GM18499 (cell line): ENCODE results near the gene PMM2.
A peak's percentile ranks its signal among the peaks of the same experiment; 100 is the strongest.
"Not testable (repeated sequence)": the region's sequence is repeated elsewhere in the genome, so short reads cannot be mapped to it uniquely, and the experiment has no call there.

ENCODE experiments used
- ATAC-seq: cut with Tn5 transposase; IDR thresholded peaks from one replicate; pipeline ENCODE4 v1.9.1; 2021; ENCODE audit warnings: moderate number of reproducible peaks; ENCODE audit not compliant: insufficient read depth, unreplicated experiment

Gene PMM2

DNA sequence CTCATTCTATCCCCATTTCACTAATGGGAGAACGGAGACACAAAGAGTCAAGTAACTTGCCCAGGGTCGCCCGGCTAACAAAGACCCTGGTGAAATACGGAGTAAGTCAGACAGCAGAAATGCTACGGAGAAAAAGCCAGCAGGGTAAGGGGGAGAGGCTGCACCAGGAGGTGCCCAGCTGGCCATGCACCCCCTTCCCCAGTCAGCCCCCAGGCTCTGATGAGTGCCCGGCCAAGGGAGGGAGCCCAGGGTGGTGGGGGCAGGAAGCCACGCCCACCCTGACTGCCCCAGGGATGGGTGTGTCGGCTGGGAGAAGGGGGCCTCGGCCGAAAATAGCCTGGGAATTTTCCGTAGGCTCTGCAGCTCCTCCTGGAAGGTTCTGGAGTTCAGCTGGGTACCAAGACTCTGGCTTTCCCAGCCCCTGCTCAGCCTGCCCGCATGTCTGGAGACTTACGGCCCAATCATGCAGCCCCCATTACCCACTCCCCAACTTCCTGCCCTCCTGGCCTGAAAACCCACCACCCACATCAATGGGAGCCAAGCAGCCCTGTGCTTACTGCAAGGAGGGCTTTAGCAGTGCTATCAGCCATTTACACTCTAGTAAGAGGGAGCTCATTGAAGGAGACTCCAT lies 67.0 kb downstream of the PMM2 start:
- ATAC-seq, result no peak

- ATAC-seq, result no peak
Measured at GRCh38 chr16:8865145-8865882, 67.7 kb downstream of the PMM2 start.

DNA sequence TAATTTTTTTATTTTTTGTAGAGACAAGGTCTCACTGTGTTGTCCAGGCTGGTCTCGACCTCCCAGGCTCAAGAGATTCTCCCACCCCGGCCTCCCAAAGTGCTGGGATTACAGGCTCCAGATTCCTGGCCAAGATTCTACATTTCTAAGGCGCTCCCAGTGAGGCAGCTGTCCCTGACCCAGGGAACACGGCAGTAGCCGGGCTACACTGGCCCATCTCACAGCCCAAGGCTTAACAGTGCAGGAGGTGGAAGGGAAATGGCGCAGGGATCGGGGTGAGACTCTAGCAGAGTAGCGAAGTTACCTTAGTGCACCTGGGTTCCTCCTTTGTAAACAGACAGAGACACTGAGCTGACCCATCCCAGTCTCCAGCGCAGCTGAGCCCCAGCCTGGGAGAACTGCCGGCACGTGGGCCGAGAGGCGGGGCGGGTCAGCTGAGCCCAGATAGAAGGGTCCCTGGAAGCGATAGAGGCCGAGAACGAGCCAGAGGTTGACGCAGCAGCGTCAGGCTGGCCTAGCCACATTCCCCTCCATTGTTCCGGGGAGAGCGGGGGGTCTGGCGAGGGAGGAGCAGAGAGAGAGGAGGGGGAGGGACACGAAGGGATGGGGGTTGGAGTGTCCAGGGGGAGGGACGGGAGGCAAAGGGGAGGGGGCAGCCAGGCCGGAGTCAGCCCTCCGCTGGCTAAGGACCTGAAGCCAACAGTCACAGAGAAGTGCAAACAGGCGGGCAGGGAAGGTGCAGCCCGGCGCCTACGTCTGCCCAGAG lies 68.7 kb downstream of the PMM2 start:
- ATAC-seq, result no peak

DNA sequence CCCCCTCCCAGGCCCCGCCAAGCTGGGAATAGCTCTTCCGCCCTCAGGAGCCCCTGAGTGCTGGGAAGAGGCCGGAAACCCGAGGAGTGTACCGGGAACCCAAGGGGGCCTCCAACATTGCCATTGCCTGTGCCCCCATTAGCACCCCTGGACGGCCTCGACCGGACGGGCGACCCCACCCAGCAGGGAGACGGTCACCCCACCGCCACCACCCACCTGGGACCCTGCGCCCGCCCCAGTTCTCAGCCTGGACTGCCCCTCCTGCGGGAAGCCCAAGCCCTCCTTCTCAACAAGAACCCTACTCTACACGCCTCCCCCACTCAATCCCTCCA lies 69.2 kb downstream of the PMM2 start:
- no peak for ATAC-seq

- no peak for ATAC-seq
Measured at GRCh38 chr16:8867216-8867931, 69.7 kb downstream of the PMM2 start.

- no peak for ATAC-seq
Measured at GRCh38 chr16:8867932-8868415, 70.3 kb downstream of the PMM2 start.

DNA sequence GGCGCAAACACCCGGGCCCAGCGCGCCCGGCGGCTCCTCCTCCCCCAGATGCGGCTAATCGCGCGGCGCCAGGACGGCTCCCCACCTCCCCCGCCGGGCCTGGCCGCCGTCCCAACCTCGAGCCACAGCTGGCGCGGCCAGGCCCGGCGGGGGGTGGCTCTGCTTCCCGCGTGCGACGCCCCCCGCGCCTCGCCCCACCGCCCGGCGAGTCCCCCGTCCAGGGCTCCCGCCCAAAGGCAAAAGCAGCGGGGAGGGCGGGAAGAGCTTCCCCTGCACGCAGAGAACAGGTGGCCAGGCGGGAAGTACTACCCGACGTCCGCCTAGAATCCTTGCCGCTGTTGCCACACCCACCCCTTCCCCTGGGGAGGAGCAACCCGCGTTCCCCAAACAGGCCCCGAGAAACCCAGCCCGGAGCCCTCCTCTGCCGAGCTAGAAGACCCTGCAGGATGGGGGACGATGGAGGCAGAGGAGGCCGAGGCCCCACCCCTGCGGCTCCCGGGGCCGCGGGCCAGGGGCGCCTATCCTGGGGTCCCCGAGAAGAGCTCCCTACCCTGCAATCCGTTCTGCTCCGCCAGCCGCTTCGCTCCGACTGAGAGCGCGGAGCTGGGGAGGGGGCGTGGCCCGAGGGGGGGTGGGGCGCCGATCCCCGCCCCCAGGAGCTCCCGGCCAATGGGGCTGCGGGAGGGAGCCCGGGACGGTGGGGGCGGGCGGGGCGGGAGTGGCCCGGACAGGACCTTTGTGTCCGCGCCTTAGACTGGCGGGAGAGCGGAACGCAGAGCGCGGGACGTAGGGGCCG lies 71.0 kb downstream of the PMM2 start, which contains the start of gene CARHSP1:
Gene CARHSP1 (minus strand): TSS at position 591 of the 796 bp plus-strand sequence. CDS start 9,678 bp downstream, outside the sequence.
- ATAC-seq, result peak; percentile 35

DNA sequence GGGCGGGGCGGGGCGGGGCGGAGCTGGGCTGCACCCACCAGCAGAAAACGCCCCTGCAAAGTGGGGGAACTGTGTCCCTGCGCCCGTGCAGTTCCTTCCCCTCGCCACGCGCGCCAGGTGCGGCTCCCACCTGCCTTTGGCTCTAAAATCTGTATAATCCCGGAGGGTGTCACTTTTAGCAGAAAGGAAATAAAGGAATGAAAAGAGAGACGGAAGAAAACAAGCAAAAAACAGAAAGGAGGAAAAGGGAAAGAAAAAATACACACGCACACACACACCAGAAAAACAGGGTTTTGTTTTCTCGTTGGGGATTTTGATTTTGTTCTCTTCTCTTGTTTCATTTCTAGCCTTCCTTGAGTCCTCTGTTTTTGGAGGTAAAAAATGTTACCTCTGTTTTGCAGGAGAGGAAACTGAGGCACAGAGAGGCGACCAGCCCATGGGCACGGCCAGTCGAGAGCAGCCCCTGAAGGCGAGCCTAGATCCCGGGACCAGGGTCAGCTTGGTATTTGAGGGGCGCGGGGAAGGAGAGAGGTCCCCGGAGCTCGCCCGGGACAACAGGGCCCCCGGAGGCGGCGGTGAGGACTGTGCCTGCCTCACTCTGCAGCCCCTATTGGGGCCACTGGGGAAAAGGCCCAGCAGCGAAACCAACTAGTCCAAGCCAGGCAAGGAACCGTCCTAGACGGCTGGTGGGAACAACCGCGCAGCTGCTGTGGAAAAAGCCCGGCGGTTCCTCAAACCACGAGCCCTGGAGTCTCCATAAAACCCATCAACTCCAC lies 71.8 kb downstream of the PMM2 start:
- ATAC-seq, result no peak

- not testable (repeated sequence) for ATAC-seq
Measured at GRCh38 chr16:8869988-8870241, 72.3 kb downstream of the PMM2 start.

DNA sequence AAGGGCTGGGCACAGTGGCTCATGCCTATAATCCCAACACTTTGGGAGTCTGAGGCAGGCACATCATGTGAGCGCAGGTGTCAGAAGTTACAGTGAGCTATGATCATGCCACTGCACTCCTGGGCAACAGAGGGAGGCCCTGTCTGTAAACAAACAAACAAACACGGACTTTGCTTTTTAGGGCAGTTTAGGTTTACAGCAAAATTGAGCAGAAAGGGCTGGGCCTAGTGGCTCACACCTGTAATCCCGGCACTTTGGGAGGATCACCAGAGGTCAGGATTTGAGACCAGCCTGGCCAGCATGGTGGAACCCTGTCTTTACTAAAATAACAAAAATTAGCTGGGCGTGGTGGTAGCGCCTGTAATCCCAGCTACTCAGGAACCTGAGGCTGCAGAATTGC lies 74.4 kb downstream of the PMM2 start:
- ATAC-seq, result no peak

DNA sequence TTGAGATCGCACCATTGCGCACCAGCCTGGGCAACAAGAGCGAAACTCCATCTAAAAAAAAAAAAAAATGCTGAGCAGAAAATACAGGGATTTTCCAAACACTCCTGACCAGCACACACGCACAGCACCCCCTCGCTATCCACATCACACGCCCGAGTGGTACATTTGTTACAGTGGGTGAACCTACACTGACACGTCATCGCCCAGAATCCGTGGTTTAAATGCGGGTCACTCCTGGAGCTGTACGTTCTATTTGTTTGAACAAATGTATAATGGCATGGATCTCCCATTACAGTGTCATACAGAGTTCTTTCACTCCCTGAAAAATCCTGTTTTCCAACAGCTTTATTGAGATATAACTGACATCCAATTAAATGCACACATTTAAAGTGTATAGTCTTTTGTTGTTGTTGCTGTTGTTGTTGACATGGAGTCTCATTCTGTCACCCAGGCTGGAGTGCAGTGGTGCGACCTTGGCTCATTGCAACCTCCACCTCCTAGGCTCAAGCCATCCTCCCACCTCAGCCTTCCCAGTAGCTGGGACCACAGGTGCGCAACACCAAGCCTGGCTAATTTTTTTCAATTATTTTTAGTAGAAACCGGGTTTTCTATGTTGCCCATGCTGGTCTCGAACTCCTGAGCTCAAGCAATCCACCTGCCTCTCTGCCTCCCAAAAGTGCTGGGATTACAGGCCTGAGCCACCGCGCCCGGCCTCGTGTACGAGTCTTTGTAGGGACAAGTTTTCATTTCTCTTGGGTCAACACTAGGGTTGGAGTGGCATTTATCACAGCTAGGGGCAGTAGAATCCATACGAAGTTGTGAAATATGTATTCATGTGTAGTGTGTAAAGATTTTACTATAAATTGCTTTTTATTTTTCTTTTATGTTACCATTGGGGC lies 75.6 kb downstream of the PMM2 start:
- no peak for ATAC-seq

- ATAC-seq, result not testable (repeated sequence)
Measured at GRCh38 chr16:8873866-8874195, 76.2 kb downstream of the PMM2 start.

GRCh38 chr16:8874388-8874787 lies 76.7 kb downstream of the PMM2 start:
- ATAC-seq, result no peak

GRCh38 chr16:8875317-8875716 lies 77.7 kb downstream of the PMM2 start:
- ATAC-seq, result not testable (repeated sequence)

- no peak for ATAC-seq
Measured at GRCh38 chr16:8877894-8878522, 80.4 kb downstream of the PMM2 start.

- no peak for ATAC-seq
Measured at GRCh38 chr16:8878523-8878911, 80.9 kb downstream of the PMM2 start.

DNA sequence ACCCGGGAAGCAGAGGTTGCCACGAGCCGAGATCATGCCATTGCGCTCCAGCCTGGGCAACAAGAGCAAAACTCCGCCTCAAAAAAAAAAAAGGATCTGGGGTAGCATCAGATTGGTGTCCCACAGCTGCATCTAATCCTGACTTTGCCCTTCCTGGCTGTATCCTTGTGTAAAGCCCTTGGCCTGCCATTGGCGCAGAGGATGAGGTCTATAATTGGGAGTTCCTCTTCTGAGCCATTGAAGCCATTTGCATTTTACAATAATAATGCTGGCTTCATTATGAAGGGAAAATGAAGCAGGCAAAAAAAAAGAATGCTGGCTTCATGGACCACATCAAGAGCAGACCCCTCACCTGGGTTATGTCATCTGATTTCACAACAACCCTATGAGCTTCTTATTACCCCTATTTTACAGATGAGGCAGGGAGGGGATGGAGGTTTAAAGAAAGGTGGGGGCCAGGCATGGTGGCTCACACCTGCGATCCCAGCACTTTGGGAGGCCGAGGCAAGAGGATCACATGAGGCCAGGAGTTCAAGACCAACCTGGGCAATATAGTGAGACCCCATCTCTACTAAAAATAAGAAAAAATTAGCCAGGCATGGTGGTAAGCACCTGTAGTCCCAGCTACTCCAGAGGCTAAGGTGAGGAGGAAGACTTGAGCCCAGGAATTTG lies 83.3 kb downstream of the PMM2 start:
- ATAC-seq, result no peak
